Effector CD8-positive, alpha-beta T cell (primary cell): Measurements from ENCODE around the gene GSTA1.
"Not testable (repeated sequence)": the region's sequence is repeated elsewhere in the genome, so short reads cannot be mapped to it uniquely, and the experiment has no call there.

Source experiments
- DNase-seq: peaks from one replicate; lab custom pipeline; 2025; lab: John Stamatoyannopoulos, UW
- total RNA-seq, 4 experiments: gene quantifications; one replicate each; lab custom pipeline; 2026; lab: John Stamatoyannopoulos, UW

Gene GSTA1
- 0 reads per million in 4 experiments for total RNA-seq

- DNase-seq: not testable (repeated sequence)
Measured at GRCh38 chr6:52803668-52804255, at the start of gene GSTA1. Gene GSTA1 (minus strand): TSS chr6:52803816. CDS start chr6:52799267, 4,549 bp downstream.

GRCh38 chr6:52849137-52849536 is 45.5 kb upstream of the GSTA1 start:
- no peak for DNase-seq

- DNase-seq: no peak
Measured at GRCh38 chr6:52846002-52846401, 42.4 kb upstream of the GSTA1 start.

- no peak for DNase-seq
Measured at GRCh38 chr6:52843605-52844004, 40.0 kb upstream of the GSTA1 start.

- no peak for DNase-seq
Measured at GRCh38 chr6:52840763-52841585, 37.4 kb upstream of the GSTA1 start, which contains the start of gene GSTA5. Gene GSTA5 (minus strand): TSS chr6:52840813.

GRCh38 chr6:52839124-52840055 is 35.8 kb upstream of the GSTA1 start:
- peak; percentile 16 for DNase-seq

- no peak for DNase-seq
Measured at GRCh38 chr6:52834481-52834880, 30.9 kb upstream of the GSTA1 start.

- not testable (repeated sequence) for DNase-seq
Measured at GRCh38 chr6:52830869-52831268, 27.3 kb upstream of the GSTA1 start.

GRCh38 chr6:52829046-52829817 is 25.6 kb upstream of the GSTA1 start:
- DNase-seq: no peak

- not testable (repeated sequence) for DNase-seq
Measured at GRCh38 chr6:52828621-52829020, 25.0 kb upstream of the GSTA1 start.

- not testable (repeated sequence) for DNase-seq
Measured at GRCh38 chr6:52827073-52827783, 23.6 kb upstream of the GSTA1 start.

- DNase-seq: no peak
Measured at GRCh38 chr6:52826513-52826912, 22.9 kb upstream of the GSTA1 start.

- not testable (repeated sequence) for DNase-seq
Measured at GRCh38 chr6:52825900-52826459, 22.4 kb upstream of the GSTA1 start.

- not testable (repeated sequence) for DNase-seq
Measured at GRCh38 chr6:52825270-52825793, 21.7 kb upstream of the GSTA1 start.

GRCh38 chr6:52821842-52822241 is 18.2 kb upstream of the GSTA1 start:
- no peak for DNase-seq

- no peak for DNase-seq
Measured at GRCh38 chr6:52820198-52820597, 16.6 kb upstream of the GSTA1 start.

- peak; percentile 5 for DNase-seq
Measured at GRCh38 chr6:52815167-52816092, 11.8 kb upstream of the GSTA1 start.

- not testable (repeated sequence) for DNase-seq
Measured at GRCh38 chr6:52814545-52814944, 10.9 kb upstream of the GSTA1 start.

- not testable (repeated sequence) for DNase-seq
Measured at GRCh38 chr6:52809777-52810176, 6.2 kb upstream of the GSTA1 start.
